B cell (primary cell): Measurements from ENCODE around the gene RFPL1. TPM values are rescaled to one million over a fixed set of nuclear protein-coding genes. Genes with fewer than 3 reads are reported as not detected.
A peak's percentile ranks its signal among the peaks of the same experiment; 100 is the strongest.
"Not testable (repeated sequence)": the region's sequence is repeated elsewhere in the genome, so short reads cannot be mapped to it uniquely, and the experiment has no call there.

ENCODE experiments used
- ATAC-seq: fragments of 200-7000 bp; cut with Tn5 transposase; one replicate; pipeline ENCODE4 v1.10.0; 2021; ENCODE audit warnings: low read depth, mild to moderate bottlenecking, moderate number of reproducible peaks, moderate library complexity
- CTCF ChIA-PET: fragments of 350-600 bp; sonication (Branson Sonifier 250); formaldehyde crosslinking; loops from one replicate; lab custom pipeline; 2021; ENCODE audit warnings: antibody characterized with exemption, inconsistent platforms; lab: Charles Lee
- POLR2A ChIA-PET: fragments of 350-600 bp; sonication (Branson Sonifier 250); formaldehyde crosslinking; loops from one replicate; lab custom pipeline; 2021; ENCODE audit warnings: antibody characterized with exemption; lab: Charles Lee
- DNase-seq: peaks from one replicate; pipeline ENCODE4 v3.0.0; 2013
- H2AFZ ChIP-seq: 2 replicates; pipeline ENCODE4 v1.6.1; 2012; ENCODE audit warnings: mild to moderate bottlenecking, low read depth, low read length; ENCODE audit not compliant: insufficient read depth, poor library complexity, severe bottlenecking
- H3K27ac ChIP-seq, 2 donors: 1 replicate in 1 of 2; 2 replicates in 1 of 2; pipeline ENCODE4 v1.5.1; 2012 to 2013; ENCODE audit warnings: low read length in 2 of 2, mild to moderate bottlenecking in 2 of 2, moderate library complexity in 1 of 2
- H3K27me3 ChIP-seq, 4 experiments: fragments of 200-600 bp in 1 of 4; sonication (generic) in 1 of 4; replicated peaks in 1 of 4; 1 replicate in 2 of 4; 2 replicates in 2 of 4; pipeline versions ENCODE4 v1.6.1 to v1.7.0; 2013 to 2016; ENCODE audit warnings: low read length in 3 of 4, mild to moderate bottlenecking in 2 of 4, mixed read lengths in 1 of 4, moderate library complexity in 1 of 4; ENCODE audit not compliant: insufficient read depth in 4 of 4, control insufficient read depth in 3 of 4; ENCODE audit errors: control extremely low read depth in 1 of 4
- H3K36me3 ChIP-seq, 2 experiments: replicated peaks in 1 of 2; 1 replicate in 1 of 2; 2 replicates in 1 of 2; pipeline versions ENCODE4 v1.6.1 to v1.7.1; 2013; ENCODE audit warnings: low read length in 1 of 2; ENCODE audit not compliant: insufficient read depth in 2 of 2, control insufficient read depth in 1 of 2; ENCODE audit errors: control extremely low read depth in 1 of 2, extremely low read depth in 1 of 2
- H3K4me1 ChIP-seq, 2 donors: fragments of 200-600 bp in 1 of 2; sonication (generic) in 1 of 2; 1 replicate in 1 of 2; 2 replicates in 1 of 2; pipeline versions ENCODE4 v1.5.1 to v1.6.1; 2013 to 2017; ENCODE audit warnings: low read length in 2 of 2; ENCODE audit not compliant: control insufficient read depth in 2 of 2, insufficient read depth in 2 of 2
- H3K4me2 ChIP-seq: replicated peaks from 2 replicates; pipeline ENCODE3; 2012; ENCODE audit warnings: mild to moderate bottlenecking, low read depth, low read length; ENCODE audit not compliant: poor library complexity, severe bottlenecking
- H3K4me3 ChIP-seq, 5 experiments: fragments of 200-600 bp in 1 of 5; sonication (generic) in 1 of 5; 1 replicate in 3 of 5; 2 replicates in 2 of 5; pipeline versions ENCODE4 v1.5.1 to v1.7.0; 2011 to 2016; ENCODE audit warnings: low read length in 4 of 5, mild to moderate bottlenecking in 4 of 5, low read depth in 2 of 5, control low read depth in 1 of 5, moderate library complexity in 1 of 5; ENCODE audit not compliant: insufficient read depth in 1 of 5; ENCODE audit errors: control extremely low read depth in 1 of 5, extremely low read depth in 1 of 5
- H3K79me2 ChIP-seq: fragments of 200-600 bp; sonication (generic); one replicate; pipeline ENCODE4 v1.6.0; 2016; ENCODE audit warnings: low read length; ENCODE audit not compliant: control insufficient read depth, insufficient read depth
- H3K9ac ChIP-seq: fragments of 200-600 bp; sonication (generic); 2 replicates; pipeline ENCODE4 v1.6.1; 2017; ENCODE audit warnings: mild to moderate bottlenecking, low read length, moderate library complexity
- H3K9me3 ChIP-seq, 3 donors: one replicate each; pipeline versions ENCODE4 v1.6.1 to v1.7.1; 2013; ENCODE audit warnings: low read length in 2 of 3; ENCODE audit not compliant: control insufficient read depth in 2 of 3, insufficient read depth in 1 of 3; ENCODE audit errors: control extremely low read depth in 1 of 3
- H4K20me1 ChIP-seq: 2 replicates; pipeline ENCODE4 v1.6.0; 2012; ENCODE audit warnings: mild to moderate bottlenecking, low read length; ENCODE audit not compliant: insufficient read depth, control insufficient read depth, poor library complexity, severe bottlenecking
- H3K27ac Mint-ChIP-seq: one replicate; pipeline ENCODE4 v1.8.0; 2021; ENCODE audit warnings: mixed read lengths
- H3K27me3 Mint-ChIP-seq: one replicate; pipeline ENCODE4 v1.8.0; 2021; ENCODE audit warnings: mixed read lengths
- H3K4me1 Mint-ChIP-seq: one replicate; pipeline ENCODE4 v1.8.0; 2021; ENCODE audit warnings: mixed read lengths
- H3K4me3 Mint-ChIP-seq: one replicate; pipeline ENCODE4 v1.8.0; 2021; ENCODE audit warnings: mixed read lengths
- H3K9me3 Mint-ChIP-seq: one replicate; pipeline ENCODE4 v1.8.0; 2022; ENCODE audit warnings: mixed read lengths; ENCODE audit not compliant: insufficient read depth
- CTCF ChIP-seq: fragments of 200-600 bp; IDR thresholded peaks from one replicate; pipeline ENCODE4 v1.8.0; 2022; ENCODE audit warnings: antibody characterized with exemption, mild to moderate bottlenecking
- EZH2 ChIP-seq: IDR thresholded peaks from 2 replicates; pipeline ENCODE4 v1.6.1; 2012; ENCODE audit warnings: borderline replicate concordance, low read depth, mild to moderate bottlenecking, moderate library complexity, low read length; ENCODE audit not compliant: insufficient read depth, poor library complexity, severe bottlenecking
- WGBS: methylation state at CpG from one replicate; pipeline ENCODE4 v1.1.5; 2013; ENCODE audit warnings: missing lambda C conversion rate; ENCODE audit not compliant: insufficient coverage; 5-methylcytosine and 5-hydroxymethylcytosine counted together
- intact Hi-C: fragments of 100-400 bp; cut with micrococcal nuclease; formaldehyde crosslinking; loops from one replicate; pipeline ENCODE4 v1.10.0; 2022
- polyA minus RNA-seq: library from RNA; depleted of rRNA, polyadenylated mRNA; stranded (reverse); fragments of >200 nt; gene quantifications from 2 replicates; pipeline ENCODE4 v1.2.3, GENCODE V29; 2012
- polyA plus RNA-seq: library from polyadenylated mRNA; depleted of rRNA; stranded (reverse); fragments of >200 nt; gene quantifications from 2 replicates; pipeline ENCODE4 v1.2.3, GENCODE V29; 2012
- total RNA-seq, 2 donors: library from RNA; stranded (reverse); fragments of 120-200 nt in 1 of 2; gene quantifications; 1 replicate in 1 of 2; 2 replicates in 1 of 2; pipeline versions ENCODE4 v1.2.3 to v1.2.4, GENCODE V29; 2013 to 2022

RFPL1 gene
- not detected in 2 replicates for total RNA-seq
- not detected for total RNA-seq (2013)
- polyA plus RNA-seq = not detected in 2 replicates
- not detected in 2 replicates for polyA minus RNA-seq

- H3K9ac ChIP-seq, POLR2A ChIA-PET, H3K27ac ChIP-seq, H3K27ac Mint-ChIP-seq, H3K79me2 ChIP-seq, DNase-seq, intact Hi-C loops, H4K20me1 ChIP-seq, H3K4me1 Mint-ChIP-seq, H2AFZ ChIP-seq, H3K4me3 ChIP-seq, H3K4me3 Mint-ChIP-seq, H3K4me1 ChIP-seq, H3K9me3 Mint-ChIP-seq, H3K4me2 ChIP-seq, H3K9me3 ChIP-seq, H3K36me3 ChIP-seq, H3K27me3 ChIP-seq, ATAC-seq: not testable (repeated sequence)
- CTCF ChIA-PET = interaction anchor here (1.2 kb wide), 1 partner anchor 13 kb away, joined by 4 read pairs; no protein-coding TSS in a partner anchor
- WGBS = 97% methylated on average over 5 of the region's 10 CpGs
- peaks cover 32% of the 10 kb centered on the region for H3K27me3 Mint-ChIP-seq
These were observed at the start of gene RFPL1 for GRCh38 chr22:29438283-29438682. TSS of gene RFPL1 (plus strand) at chr22:29438583.

- no peaks in the 10 kb centered on the region for H3K9me3 ChIP-seq
- TF ChIP-seq CTCF = no peak
- no peak for TF ChIP-seq EZH2
- H3K27ac ChIP-seq = peak overlapping the region; percentile 85 to 93
- CTCF ChIA-PET = interaction anchor here (1.4 to 8.7 kb wide), 3 partner anchors 25 to 165 kb away, joined by 3 to 106 read pairs (median 6); partner anchors contain the start of gene THOC5
- H3K79me2 ChIP-seq = peaks cover 58% of the 10 kb centered on the region
- POLR2A ChIA-PET = interaction anchor here (1.2 kb wide), 1 partner anchor 165 kb away, joined by 4 read pairs; the partner anchor contains the start of gene THOC5
- no peaks in the 10 kb centered on the region for H3K27me3 ChIP-seq
- H3K27ac Mint-ChIP-seq = peak overlapping the region; percentile 98
- no peak for DNase-seq
- H3K4me1 ChIP-seq = peaks cover 45 to 54% of the 10 kb centered on the region in 2 donors
- 0% methylated on average over 4 of the region's 9 CpGs for WGBS
- peak overlapping the region; percentile 86 for H2AFZ ChIP-seq
- peak overlapping the region; percentile 90 for H3K4me2 ChIP-seq
- no peak for ATAC-seq
- peaks cover 16% of the 10 kb centered on the region for H4K20me1 ChIP-seq
- H3K4me1 Mint-ChIP-seq = peaks cover 50% of the 10 kb centered on the region
- peaks cover 0 to 10% of the 10 kb centered on the region in 2 experiments for H3K36me3 ChIP-seq
- H3K4me3 Mint-ChIP-seq = peak overlapping the region; percentile 97
- peak overlapping the region; percentile 67 to 96 (median 80) for H3K4me3 ChIP-seq
- H3K9me3 Mint-ChIP-seq = no peaks in the 10 kb centered on the region
- intact Hi-C loops = loop anchor here (1.0 to 10.0 kb wide), 5 partner anchors 121 to 379 kb away; partner anchors contain the start of genes EWSR1, KREMEN1, NF2 and RHBDD3
- H3K9ac ChIP-seq = peak overlapping the region; percentile 87
- no peaks in the 10 kb centered on the region for H3K27me3 Mint-ChIP-seq
These were observed 49.7 kb upstream of the RFPL1 start for GRCh38 chr22:29388759-29389090.
